Astrocyte (in vitro differentiated cells and primary cell): ENCODE data around the gene HOXC6. TPM values are rescaled to one million over a fixed set of nuclear protein-coding genes. Genes with fewer than 3 reads are reported as not detected.

Source experiments
- DNase-seq: peaks from one replicate; pipeline ENCODE4 v3.0.0-alpha.2; 2010; ENCODE audit warnings: low read depth
- FAIRE-seq: peaks from 2 replicates; lab custom pipeline; 2011; peaks lifted over from hg19 to GRCh38; lab: Jason Lieb, UNC
- H2AFZ ChIP-seq: 2 replicates; pipeline ENCODE4 v1.6.0; 2012; ENCODE audit warnings: low read depth, low read length, inconsistent platforms
- H3K27ac ChIP-seq: 2 replicates; pipeline ENCODE4 v1.5.1; 2011; ENCODE audit warnings: low read depth, low read length, inconsistent platforms
- H3K27me3 ChIP-seq: 2 replicates; pipeline ENCODE4 v1.6.0; 2011; ENCODE audit warnings: low read length, inconsistent platforms; ENCODE audit not compliant: insufficient read depth
- H3K36me3 ChIP-seq: 2 replicates; pipeline ENCODE4 v1.5.1; 2011; ENCODE audit warnings: low read length, inconsistent platforms; ENCODE audit not compliant: insufficient read depth
- H3K4me1 ChIP-seq: 2 replicates; pipeline ENCODE4 v1.5.1; 2011; ENCODE audit warnings: low read length, inconsistent platforms; ENCODE audit not compliant: insufficient read depth
- H3K4me2 ChIP-seq: 2 replicates; pipeline ENCODE4 v1.6.0; 2012; ENCODE audit warnings: low read length, inconsistent platforms
- H3K4me3 ChIP-seq: 2 replicates; pipeline ENCODE4 v1.5.1; 2011; ENCODE audit warnings: low read depth, mild to moderate bottlenecking, low read length, inconsistent platforms; ENCODE audit not compliant: insufficient read depth
- H3K79me2 ChIP-seq: 2 replicates; pipeline ENCODE4 v1.6.0; 2012; ENCODE audit warnings: mild to moderate bottlenecking, low read length, inconsistent platforms; ENCODE audit not compliant: insufficient read depth
- H3K9ac ChIP-seq: 2 replicates; pipeline ENCODE4 v1.6.0; 2012; ENCODE audit warnings: mild to moderate bottlenecking, low read length, inconsistent platforms
- H3K9me3 ChIP-seq: 2 replicates; pipeline ENCODE4 v1.5.1; 2012; ENCODE audit warnings: low read depth, mild to moderate bottlenecking, low read length, inconsistent platforms; ENCODE audit not compliant: insufficient read depth
- H4K20me1 ChIP-seq: 2 replicates; pipeline ENCODE4 v1.6.0; 2012; ENCODE audit warnings: low read length, inconsistent platforms; ENCODE audit not compliant: insufficient read depth
- H3K27ac Mint-ChIP-seq: one replicate; pipeline ENCODE4 v1.8.0; 2021; ENCODE audit warnings: mild to moderate bottlenecking, mixed read lengths; ENCODE audit not compliant: unreplicated experiment
- H3K27me3 Mint-ChIP-seq: one replicate; pipeline ENCODE4 v1.8.0; 2021; ENCODE audit warnings: low read depth, mixed read lengths; ENCODE audit not compliant: unreplicated experiment
- H3K36me3 Mint-ChIP-seq: one replicate; pipeline ENCODE4 v1.8.0; 2021; ENCODE audit warnings: low read depth, mixed read lengths; ENCODE audit not compliant: unreplicated experiment
- H3K4me1 Mint-ChIP-seq: one replicate; pipeline ENCODE4 v1.8.0; 2021; ENCODE audit warnings: low read depth, mixed read lengths; ENCODE audit not compliant: unreplicated experiment
- H3K4me3 Mint-ChIP-seq: one replicate; pipeline ENCODE4 v1.8.0; 2021; ENCODE audit warnings: mild to moderate bottlenecking, moderate library complexity, mixed read lengths; ENCODE audit not compliant: unreplicated experiment
- H3K9me3 Mint-ChIP-seq: one replicate; pipeline ENCODE4 v1.8.0; 2021; ENCODE audit warnings: mild to moderate bottlenecking, mixed read lengths; ENCODE audit not compliant: unreplicated experiment
- EZH2 ChIP-seq: IDR thresholded peaks from 2 replicates; pipeline ENCODE4 v1.6.1; 2012; ENCODE audit warnings: mild to moderate bottlenecking, low read length, inconsistent platforms; ENCODE audit not compliant: insufficient read depth
- total RNA-seq: library from RNA; stranded (reverse); gene quantifications from 2 replicates; pipeline ENCODE4 v1.2.1, GENCODE V29; 2021
- TF ChIP-seq, protein P1 (sequence below): IDR thresholded peaks from 2 replicates; pipeline ENCODE4 v1.5.1; 2011; ENCODE audit warnings: low read depth, mild to moderate bottlenecking, inconsistent platforms, low read length, moderate library complexity; ENCODE audit not compliant: insufficient read depth

The HOXC6 gene
- total RNA-seq, 1 donor from 2014 or later, result not detected

DNA sequence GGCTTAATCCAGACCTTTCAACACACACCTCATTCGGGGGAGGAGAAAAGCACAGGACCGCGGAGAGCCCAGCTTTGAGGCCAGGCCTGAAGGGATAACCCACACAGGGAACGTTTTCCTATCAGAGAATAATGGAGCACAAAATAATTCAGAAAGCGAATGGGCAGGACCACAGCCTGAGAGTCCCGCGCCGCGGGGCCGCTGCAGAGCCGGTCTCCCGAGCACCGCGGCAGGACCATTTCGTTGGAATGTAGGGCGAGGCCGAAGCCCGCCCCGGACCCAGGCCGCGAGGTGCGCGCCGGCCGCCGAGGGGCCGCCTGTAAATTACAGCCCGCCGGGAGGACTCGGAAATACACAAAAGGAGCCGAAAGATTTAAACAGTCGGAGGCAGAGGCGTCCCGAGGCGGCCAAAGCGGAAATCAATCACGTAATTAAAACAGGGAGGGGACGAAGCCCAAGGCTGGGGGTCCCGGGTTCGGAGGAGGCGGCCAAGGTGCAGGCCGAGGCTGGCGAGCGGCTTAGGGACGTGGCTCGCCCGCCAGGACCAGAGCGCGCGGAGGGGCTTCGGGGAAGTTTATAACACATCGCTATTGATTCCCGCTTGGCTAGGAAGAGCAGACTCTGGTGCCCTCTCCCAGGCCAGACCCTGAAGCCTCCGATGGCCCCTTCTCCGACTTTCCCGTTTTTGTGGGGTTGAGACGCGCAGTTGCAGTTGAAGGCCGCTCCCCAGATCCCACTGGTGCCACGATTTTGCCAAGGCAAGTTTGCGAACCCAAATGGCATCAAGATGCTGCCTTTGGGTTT, 19.1 kb downstream of the HOXC6 start:
- H3K27me3 ChIP-seq, result peaks cover 96% of the 10 kb centered on the region
- Mint-ChIP-seq H3K36me3 (no peaks in the 10 kb centered on the region), H3K27me3 (peaks cover 95% of the 10 kb centered on the region), H3K9me3 (peaks cover 13% of the 10 kb centered on the region), H3K27ac (no peak overlapping the region), H3K4me1 (no peaks in the 10 kb centered on the region), H3K4me3 (no peak overlapping the region)
- H3K79me2 ChIP-seq, result no peaks in the 10 kb centered on the region
- TF ChIP-seq EZH2, result peak; percentile 77
- TF ChIP-seq, protein P1, sequence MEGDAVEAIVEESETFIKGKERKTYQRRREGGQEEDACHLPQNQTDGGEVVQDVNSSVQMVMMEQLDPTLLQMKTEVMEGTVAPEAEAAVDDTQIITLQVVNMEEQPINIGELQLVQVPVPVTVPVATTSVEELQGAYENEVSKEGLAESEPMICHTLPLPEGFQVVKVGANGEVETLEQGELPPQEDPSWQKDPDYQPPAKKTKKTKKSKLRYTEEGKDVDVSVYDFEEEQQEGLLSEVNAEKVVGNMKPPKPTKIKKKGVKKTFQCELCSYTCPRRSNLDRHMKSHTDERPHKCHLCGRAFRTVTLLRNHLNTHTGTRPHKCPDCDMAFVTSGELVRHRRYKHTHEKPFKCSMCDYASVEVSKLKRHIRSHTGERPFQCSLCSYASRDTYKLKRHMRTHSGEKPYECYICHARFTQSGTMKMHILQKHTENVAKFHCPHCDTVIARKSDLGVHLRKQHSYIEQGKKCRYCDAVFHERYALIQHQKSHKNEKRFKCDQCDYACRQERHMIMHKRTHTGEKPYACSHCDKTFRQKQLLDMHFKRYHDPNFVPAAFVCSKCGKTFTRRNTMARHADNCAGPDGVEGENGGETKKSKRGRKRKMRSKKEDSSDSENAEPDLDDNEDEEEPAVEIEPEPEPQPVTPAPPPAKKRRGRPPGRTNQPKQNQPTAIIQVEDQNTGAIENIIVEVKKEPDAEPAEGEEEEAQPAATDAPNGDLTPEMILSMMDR, result no peak
- DNase-seq, result no peak
- H3K4me1 ChIP-seq, result no peaks in the 10 kb centered on the region
- H4K20me1 ChIP-seq, result no peaks in the 10 kb centered on the region
- no peaks in the 10 kb centered on the region for H3K9me3 ChIP-seq
- H3K27ac ChIP-seq, result no peak overlapping the region
- H3K36me3 ChIP-seq, result no peaks in the 10 kb centered on the region
- FAIRE-seq, result no peak
- H3K4me3 ChIP-seq, result no peak overlapping the region
- no peak overlapping the region for H3K9ac ChIP-seq
- no peak overlapping the region for H3K4me2 ChIP-seq
- H2AFZ ChIP-seq, result no peak overlapping the region

DNA sequence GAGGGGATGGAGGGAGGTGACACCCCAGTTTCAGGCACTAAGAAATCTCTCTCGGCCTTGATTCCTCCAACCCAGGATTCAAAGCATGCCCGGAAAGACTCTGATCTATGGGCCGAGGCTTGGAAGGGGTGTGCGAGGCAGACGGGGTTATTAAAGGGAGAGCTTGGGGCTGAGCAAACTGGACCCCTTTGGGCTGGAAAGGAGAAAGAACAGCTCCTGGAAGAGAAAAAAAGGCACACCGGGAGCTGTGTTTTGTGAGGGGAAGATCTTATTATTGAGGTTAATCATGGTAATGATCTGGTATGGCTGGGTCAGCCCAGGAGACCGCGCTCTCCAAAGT, 19.7 kb downstream of the HOXC6 start:
- Histone ChIP-seq H3K9ac (no peak overlapping the region), H3K4me2 (no peak overlapping the region), H3K27me3 (peaks cover 95% of the 10 kb centered on the region), H3K36me3 (no peaks in the 10 kb centered on the region), H3K4me1 (no peaks in the 10 kb centered on the region), H3K79me2 (no peaks in the 10 kb centered on the region), H4K20me1 (no peaks in the 10 kb centered on the region), H3K4me3 (no peak overlapping the region), H2AFZ (no peak overlapping the region), H3K9me3 (no peaks in the 10 kb centered on the region), H3K27ac (no peak overlapping the region)
- no peak overlapping the region for H3K4me3 Mint-ChIP-seq
- H3K4me1 Mint-ChIP-seq, result no peaks in the 10 kb centered on the region
- no peaks in the 10 kb centered on the region for H3K36me3 Mint-ChIP-seq
- H3K27me3 Mint-ChIP-seq, result peaks cover 95% of the 10 kb centered on the region
- FAIRE-seq (no peak), DNase-seq (no peak)
- TF ChIP-seq, protein P1, result no peak
- no peak for TF ChIP-seq EZH2
- H3K9me3 Mint-ChIP-seq, result peaks cover 13% of the 10 kb centered on the region
- no peak overlapping the region for H3K27ac Mint-ChIP-seq
